Measurements from ENCODE around the gene FADS3. TPM values are rescaled to one million over a fixed set of nuclear protein-coding genes. Genes with fewer than 3 reads are reported as not detected.

FADS3 gene
- total and polyA plus RNA-seq, 2 donors (not counting 3 experiments of a cell fraction or from before 2014, with no cell fraction given) = 216 to 346 TPM

- Histone ChIP-seq H3K27me3 (ENCODE audit: control insufficient read depth in 2 of 2, insufficient read depth in 2 of 2, low read length in 2 of 2) (no peaks in the 10 kb centered on the region), H3K4me1 (ENCODE audit: control insufficient read depth, extremely low read depth, insufficient read depth, low read length) (peaks cover 4% of the 10 kb centered on the region), H2AFZ (ENCODE audit: low read depth, low read length) (no peak overlapping the region), H3K4me3 (replicated peaks in 1 of 3; ENCODE audit: insufficient read depth in 1 of 3, low read depth in 1 of 3, low read length in 3 of 3) (no peak overlapping the region), H3K27ac (ENCODE audit: insufficient read depth, low read depth, low read length) (no peak overlapping the region), H3K9me3 (replicated peaks; ENCODE audit: control insufficient read depth, insufficient read depth, low read length) (no peaks in the 10 kb centered on the region), H3K9me1 (replicated peaks; ENCODE audit: control insufficient read depth, extremely low read depth, insufficient read depth, low read length) (no peaks in the 10 kb centered on the region), H3K36me3 (ENCODE audit: control insufficient read depth in 2 of 2, extremely low read depth in 1 of 2, insufficient read depth in 2 of 2, low read length in 2 of 2) (peaks cover 12 to 19% of the 10 kb centered on the region in 2 experiments), H3K79me2 (ENCODE audit: control insufficient read depth, insufficient read depth, low read length) (no peaks in the 10 kb centered on the region), H3K4me2 (ENCODE audit: insufficient read depth, low read length) (no peak overlapping the region), H3K9ac (replicated peaks; ENCODE audit: extremely low read depth, insufficient read depth, low read length) (no peak overlapping the region), H4K20me1 (replicated peaks; ENCODE audit: control insufficient read depth, extremely low read depth, insufficient read depth, low read length) (no peaks in the 10 kb centered on the region)
- FAIRE-seq (no peak), DNase-seq (ENCODE audit: low read depth, low spot score) (no peak)
- intact Hi-C loops (cut with micrococcal nuclease) (no loop called here), dilution Hi-C loops (cut with MboI; ENCODE audit: extremely low pct_ligation_motif_present, low sequenced_read_pairs) (no loop called here)
- TF ChIP-seq JUN (IDR thresholded peaks at IDR 0.05; ENCODE audit: borderline replicate concordance, insufficient read depth, insufficient read length, low read depth) (no peak), POLR2A (IDR thresholded peaks at IDR 0.05; ENCODE audit: low read depth, low read length) (no peak), POLR2AphosphoS5 (IDR thresholded peaks at IDR 0.05; ENCODE audit: insufficient read depth, low read depth, low read length) (no peak), MAX (IDR thresholded peaks at IDR 0.05; ENCODE audit: insufficient read depth, insufficient read length) (no peak), GATA2 (IDR thresholded peaks at IDR 0.05; ENCODE audit: insufficient read depth, insufficient read length, low read depth, low read length) (no peak), FOS (IDR thresholded peaks at IDR 0.05; ENCODE audit: borderline replicate concordance, insufficient read depth, low read length) (no peak), MYC (IDR thresholded peaks at IDR 0.05; ENCODE audit: low read depth, low read length) (no peak), EZH2 (IDR thresholded peaks at IDR 0.05; ENCODE audit: borderline replicate concordance, low read depth, low read length, severe bottlenecking) (no peak)
- TF ChIP-seq, protein P1, sequence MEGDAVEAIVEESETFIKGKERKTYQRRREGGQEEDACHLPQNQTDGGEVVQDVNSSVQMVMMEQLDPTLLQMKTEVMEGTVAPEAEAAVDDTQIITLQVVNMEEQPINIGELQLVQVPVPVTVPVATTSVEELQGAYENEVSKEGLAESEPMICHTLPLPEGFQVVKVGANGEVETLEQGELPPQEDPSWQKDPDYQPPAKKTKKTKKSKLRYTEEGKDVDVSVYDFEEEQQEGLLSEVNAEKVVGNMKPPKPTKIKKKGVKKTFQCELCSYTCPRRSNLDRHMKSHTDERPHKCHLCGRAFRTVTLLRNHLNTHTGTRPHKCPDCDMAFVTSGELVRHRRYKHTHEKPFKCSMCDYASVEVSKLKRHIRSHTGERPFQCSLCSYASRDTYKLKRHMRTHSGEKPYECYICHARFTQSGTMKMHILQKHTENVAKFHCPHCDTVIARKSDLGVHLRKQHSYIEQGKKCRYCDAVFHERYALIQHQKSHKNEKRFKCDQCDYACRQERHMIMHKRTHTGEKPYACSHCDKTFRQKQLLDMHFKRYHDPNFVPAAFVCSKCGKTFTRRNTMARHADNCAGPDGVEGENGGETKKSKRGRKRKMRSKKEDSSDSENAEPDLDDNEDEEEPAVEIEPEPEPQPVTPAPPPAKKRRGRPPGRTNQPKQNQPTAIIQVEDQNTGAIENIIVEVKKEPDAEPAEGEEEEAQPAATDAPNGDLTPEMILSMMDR (IDR thresholded peaks at IDR 0.05; ENCODE audit: extremely low read depth in 1 of 2, insufficient read depth in 1 of 2, low read depth in 1 of 2, low read length in 2 of 2) = no peak
- ChIA-PET CTCF (interaction anchor here (0.9 to 1.8 kb wide), 2 partner anchors 32 to 241 kb away, joined by 3 to 11 read pairs; no protein-coding TSS in a partner anchor), POLR2A (no interaction called here)
- BruUV-seq (replicated peaks) = no TSS peak
Observed at GRCh38 chr11:61866958-61867343, 24.4 kb downstream of the FADS3 start.
